ENCODE results near the gene PPP1R3C.

DNA sequence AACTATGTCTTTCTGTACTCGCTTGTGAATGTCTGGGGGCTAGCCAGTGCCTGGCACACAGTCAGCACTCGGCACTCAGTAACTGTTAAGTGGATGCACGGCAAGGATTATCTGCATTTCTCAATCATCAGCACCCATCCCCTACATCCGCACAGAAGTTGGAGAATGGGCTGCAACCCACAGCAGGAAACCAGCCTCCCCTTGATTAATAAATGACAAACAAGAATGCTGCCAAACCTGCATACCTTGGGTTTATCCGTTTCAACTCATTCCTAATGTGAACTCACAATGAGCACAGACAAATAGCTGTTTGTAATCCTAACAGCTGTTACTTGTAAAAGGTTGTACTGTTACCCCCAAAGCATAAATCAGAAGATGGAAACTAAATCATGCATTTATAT, 28.9 kb downstream of the PPP1R3C start:
- TF ChIP-seq, protein P1, sequence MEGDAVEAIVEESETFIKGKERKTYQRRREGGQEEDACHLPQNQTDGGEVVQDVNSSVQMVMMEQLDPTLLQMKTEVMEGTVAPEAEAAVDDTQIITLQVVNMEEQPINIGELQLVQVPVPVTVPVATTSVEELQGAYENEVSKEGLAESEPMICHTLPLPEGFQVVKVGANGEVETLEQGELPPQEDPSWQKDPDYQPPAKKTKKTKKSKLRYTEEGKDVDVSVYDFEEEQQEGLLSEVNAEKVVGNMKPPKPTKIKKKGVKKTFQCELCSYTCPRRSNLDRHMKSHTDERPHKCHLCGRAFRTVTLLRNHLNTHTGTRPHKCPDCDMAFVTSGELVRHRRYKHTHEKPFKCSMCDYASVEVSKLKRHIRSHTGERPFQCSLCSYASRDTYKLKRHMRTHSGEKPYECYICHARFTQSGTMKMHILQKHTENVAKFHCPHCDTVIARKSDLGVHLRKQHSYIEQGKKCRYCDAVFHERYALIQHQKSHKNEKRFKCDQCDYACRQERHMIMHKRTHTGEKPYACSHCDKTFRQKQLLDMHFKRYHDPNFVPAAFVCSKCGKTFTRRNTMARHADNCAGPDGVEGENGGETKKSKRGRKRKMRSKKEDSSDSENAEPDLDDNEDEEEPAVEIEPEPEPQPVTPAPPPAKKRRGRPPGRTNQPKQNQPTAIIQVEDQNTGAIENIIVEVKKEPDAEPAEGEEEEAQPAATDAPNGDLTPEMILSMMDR (IDR thresholded peaks at IDR 0.05): no peak
- TF ChIP-seq ZFX (IDR thresholded peaks at IDR 0.05; ENCODE audit: borderline replicate concordance): no peak

Measured in 22Rv1 (cell line).